Epithelial cell of esophagus (primary cell): ENCODE measurements around the gene CALU.

Experiments
- DNase-seq: peaks from one replicate; pipeline ENCODE4 v3.0.0; 2010; ENCODE audit warnings: low read depth
- H3K4me3 ChIP-seq: 2 replicates; pipeline ENCODE4 v1.5.1; 2011; ENCODE audit warnings: mild to moderate bottlenecking, low read length, control low read depth
- CTCF ChIP-seq: IDR thresholded peaks from 2 replicates; pipeline ENCODE4 v1.5.1; 2011; ENCODE audit warnings: low read depth, mild to moderate bottlenecking, low read length, control low read depth, inconsistent platforms; ENCODE audit not compliant: insufficient read depth; ENCODE audit errors: missing control alignments

Gene CALU

GRCh38 chr7:128738570-128739047 lies 550 bp upstream of the CALU start:
- H3K4me3 ChIP-seq = peak overlapping the region; percentile 90
- TF ChIP-seq CTCF = no peak
- no peak for DNase-seq

- no peak for TF ChIP-seq CTCF
Observed at GRCh38 chr7:128739990-128740682, 977 bp downstream of the CALU start.

GRCh38 chr7:128740996-128741395 lies 1.8 kb downstream of the CALU start:
- DNase-seq = no peak
- no peak overlapping the region for H3K4me3 ChIP-seq
- TF ChIP-seq CTCF = no peak

More at GRCh38 chr7:128739990-128740682, 977 bp downstream of the CALU start:
- H3K4me3 ChIP-seq = peak overlapping the region; percentile 90
- DNase-seq = no peak

- no peak for DNase-seq
- no peak for TF ChIP-seq CTCF
- H3K4me3 ChIP-seq = no peak overlapping the region
Observed at GRCh38 chr7:128741491-128741890, 2.3 kb downstream of the CALU start.

- no peak for TF ChIP-seq CTCF
- peak; percentile 72 for DNase-seq
- H3K4me3 ChIP-seq = no peak overlapping the region
Observed at GRCh38 chr7:128742206-128742605, 3.0 kb downstream of the CALU start.

- no peak for DNase-seq
- no peak overlapping the region for H3K4me3 ChIP-seq
- TF ChIP-seq CTCF = no peak
Observed at GRCh38 chr7:128743112-128743772, 4.1 kb downstream of the CALU start.

- DNase-seq = no peak
- H3K4me3 ChIP-seq = no peak overlapping the region
- TF ChIP-seq CTCF = no peak
Observed at GRCh38 chr7:128744366-128744905, 5.3 kb downstream of the CALU start.
